ENCODE data around the gene AVPR2.

AVPR2 gene

DNA sequence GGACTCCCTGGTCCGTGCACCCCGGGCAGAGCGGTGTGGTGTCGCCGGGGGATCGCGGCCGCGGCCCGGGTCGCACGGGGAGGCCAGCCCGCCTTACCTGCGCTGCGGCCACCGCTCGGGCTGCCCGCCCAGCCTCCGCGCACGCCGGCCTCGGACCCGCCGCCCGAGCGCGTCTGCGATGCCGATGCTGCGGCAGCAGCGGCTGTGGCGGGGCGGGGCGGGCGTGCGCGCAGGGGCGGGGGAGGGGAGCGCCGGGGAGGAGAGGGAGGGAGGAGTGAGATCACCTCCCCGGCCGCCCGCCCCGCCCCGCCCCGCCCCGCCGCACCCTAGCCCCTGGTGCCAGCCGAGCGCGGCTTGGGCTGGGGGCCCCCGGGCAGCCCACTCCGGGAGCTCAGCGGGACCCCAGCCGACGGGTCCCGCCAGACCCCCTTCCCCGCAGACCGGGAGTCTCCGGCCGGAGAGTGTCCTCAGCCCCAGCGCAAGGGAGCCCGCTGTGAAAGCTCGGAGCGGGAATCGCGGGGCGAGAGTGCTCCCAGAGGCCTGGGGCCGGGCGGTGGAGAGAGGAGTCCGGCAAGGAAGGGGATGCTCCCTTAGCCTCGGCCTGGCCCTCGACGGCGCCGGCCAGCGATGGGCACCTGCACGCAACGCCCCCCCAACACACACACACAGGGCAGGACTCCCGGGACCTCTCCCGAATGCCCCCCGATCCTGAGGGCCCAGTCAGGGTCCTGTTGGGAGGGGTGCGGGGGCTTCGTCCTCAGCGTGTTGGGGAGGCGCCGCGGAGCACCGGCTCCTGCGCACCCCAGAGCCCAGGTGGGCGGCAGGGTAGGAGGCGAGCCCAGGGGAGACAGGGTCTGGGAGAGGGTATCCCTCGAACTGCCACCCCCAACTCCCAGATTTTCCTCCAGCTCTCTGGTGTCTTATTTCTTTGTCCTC is 18.2 kb upstream of the AVPR2 start, which contains the start of gene L1CAM:
Gene L1CAM, minus strand, starts transcription at position 206 of the 936 bp plus-strand sequence. CDS start 10,337 bp downstream, outside the sequence.
- DNase-seq (ENCODE audit: low spot score), result no peak

DNA sequence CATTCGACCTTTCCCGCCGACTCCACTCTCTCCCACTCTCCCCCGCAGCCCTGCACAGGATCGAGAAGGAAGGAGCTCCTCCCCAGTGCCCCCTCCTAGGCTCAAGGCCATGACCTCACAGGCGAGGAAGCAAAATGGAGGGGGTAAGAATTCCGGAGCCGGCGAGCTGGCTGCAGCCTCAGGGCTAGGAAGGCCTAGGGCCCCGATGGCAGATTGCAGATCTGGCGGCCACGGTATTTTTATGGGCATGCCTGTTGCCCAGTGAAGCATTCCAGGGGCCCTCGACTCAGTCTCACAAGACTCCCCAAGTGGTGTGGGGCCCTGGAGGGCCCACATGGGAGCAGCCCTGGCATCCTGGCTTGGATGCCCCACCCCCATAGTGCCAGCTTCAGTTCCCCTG is 17.6 kb upstream of the AVPR2 start:
- no peak for DNase-seq (ENCODE audit: low spot score)

DNA sequence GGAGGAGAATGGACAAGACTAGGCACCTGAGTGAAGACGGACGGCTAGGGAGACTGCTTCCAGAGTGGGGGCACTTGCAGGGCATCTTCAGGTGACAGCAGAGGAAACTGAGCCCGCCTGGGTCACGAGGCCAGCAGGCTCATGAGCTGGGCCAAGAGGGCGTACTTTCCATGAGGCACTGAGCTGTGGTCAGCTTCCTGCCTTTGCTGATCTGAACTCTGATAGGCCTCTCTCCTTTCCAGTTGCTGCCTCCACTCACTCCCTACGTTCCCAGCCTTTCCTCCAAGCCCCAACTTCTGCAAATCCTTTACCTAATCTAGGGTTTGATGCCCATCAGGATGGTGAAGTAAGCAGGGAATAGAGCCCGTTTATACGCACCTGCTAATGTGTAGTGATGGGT is 17.1 kb upstream of the AVPR2 start:
- no peak for DNase-seq (ENCODE audit: low spot score)

DNA sequence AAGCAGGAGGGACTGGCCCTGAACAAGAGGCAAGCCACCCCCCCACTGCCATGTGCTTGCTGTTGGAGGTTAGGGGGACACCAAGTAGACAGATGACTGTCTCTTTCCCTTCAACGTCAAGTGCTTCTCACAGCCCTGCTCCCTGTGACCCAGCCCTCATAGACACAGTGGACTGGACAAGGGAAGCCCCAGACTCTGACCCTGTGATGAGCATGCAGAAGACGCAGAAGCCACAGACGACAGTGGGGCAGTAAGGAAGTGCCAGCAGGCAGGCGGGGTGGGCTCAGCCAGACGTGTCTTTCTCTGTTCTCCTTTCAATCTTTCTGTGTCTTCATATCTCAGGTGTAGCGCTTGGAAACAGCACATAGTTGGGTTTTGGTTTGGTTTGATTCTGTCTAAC is 16.1 kb upstream of the AVPR2 start:
- DNase-seq (ENCODE audit: low spot score), result no peak

DNA sequence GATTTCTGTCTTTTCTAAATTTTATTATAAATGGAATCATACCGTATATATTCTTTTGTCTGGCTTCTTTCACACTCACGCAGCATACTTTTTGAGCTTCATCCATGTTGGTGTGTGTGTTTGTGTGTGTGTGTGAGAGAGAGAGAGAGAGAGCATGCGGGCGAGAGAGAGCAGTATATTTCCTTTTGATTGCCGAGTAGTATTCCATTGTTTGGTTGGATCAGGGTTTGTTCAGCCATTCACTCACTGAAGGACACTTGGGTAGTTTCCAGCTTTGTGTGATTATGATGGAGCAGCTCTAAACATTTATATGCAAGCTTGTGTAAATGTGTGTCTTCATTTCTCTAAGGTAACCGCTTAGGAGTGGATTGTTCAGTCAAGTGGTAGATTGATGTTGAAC is 15.3 kb upstream of the AVPR2 start:
- no peak for DNase-seq (ENCODE audit: low spot score)

DNA sequence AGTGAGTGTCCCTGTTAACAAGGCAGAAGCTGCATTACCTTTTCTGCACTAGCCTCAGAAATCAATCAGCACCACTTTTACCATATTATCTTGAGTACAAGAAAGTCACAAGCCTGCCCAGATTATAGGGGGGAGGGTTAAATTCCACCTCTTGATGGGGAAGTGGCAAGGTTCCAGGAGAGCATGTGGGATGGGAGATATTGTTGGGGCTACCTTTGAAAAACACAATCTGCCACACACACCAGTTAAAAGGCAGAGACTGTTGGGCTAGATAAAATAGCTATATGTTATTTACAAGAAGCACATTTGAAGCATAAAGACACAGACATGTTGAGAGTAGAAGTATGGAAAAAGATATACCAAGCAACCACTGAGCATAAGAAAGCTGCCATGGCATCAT is 6.6 kb upstream of the AVPR2 start:
- DNase-seq (ENCODE audit: low spot score), result no peak

DNA sequence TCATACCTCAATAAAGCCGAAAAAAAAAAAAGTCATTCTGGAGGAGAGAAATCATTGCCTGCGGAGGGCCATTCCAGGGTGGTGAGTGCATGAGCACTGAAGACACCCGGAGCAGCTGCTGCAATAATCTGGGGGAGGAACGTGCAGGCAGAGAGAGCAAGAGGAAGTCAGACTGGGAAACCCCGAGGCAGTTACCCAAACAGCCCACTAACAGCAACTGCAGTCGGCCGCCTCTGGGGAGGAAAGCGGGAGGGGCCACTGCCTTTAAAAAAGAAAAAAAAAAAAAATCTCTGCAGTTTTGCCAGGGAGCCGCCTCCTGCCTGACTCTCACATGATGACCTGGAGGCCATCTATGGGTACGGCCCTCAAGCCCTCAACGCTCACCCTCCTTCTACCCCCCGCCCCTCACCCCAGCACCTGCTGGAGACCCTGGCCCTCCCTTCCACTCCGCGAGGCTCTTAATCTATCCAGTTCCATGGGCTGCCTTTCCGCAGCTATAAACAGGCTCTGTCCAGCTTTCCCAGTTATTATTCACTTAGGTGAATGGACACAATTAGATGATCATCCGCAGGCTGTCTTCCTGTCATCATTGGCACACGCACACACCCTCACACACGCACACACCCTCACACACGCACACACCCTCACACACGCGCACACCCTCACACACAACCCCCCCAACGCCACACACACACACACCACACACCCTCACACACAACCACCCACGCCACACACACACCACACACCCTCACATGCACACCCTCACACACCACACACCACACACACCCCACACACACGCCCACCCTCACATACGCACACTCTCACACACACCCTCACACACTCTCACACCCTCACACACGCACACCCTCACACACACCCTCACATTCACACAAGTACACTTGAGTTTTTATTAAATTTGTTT is 3.4 kb upstream of the AVPR2 start:
- DNase-seq (ENCODE audit: low spot score), result peak; percentile 25

DNA sequence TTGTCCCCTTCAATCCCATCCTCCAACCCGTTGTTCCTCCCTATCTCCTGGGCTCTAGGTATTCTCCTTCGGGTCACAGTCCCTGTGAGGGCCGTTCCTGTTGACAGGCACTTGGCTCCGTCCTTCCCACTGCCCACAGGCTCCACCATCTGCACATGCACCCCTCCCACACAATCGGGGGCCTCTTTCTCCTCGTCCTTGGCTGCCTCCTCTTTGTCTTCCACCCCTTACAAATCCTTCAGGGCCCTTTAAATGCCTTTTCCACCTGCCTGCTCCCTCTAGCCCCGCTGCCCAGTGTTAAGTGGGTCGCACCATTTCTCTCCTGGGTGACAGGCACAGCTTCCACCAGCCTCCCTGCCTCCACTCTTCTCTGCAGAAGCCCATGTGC is 2.7 kb upstream of the AVPR2 start:
- DNase-seq (ENCODE audit: low spot score), result no peak

DNA sequence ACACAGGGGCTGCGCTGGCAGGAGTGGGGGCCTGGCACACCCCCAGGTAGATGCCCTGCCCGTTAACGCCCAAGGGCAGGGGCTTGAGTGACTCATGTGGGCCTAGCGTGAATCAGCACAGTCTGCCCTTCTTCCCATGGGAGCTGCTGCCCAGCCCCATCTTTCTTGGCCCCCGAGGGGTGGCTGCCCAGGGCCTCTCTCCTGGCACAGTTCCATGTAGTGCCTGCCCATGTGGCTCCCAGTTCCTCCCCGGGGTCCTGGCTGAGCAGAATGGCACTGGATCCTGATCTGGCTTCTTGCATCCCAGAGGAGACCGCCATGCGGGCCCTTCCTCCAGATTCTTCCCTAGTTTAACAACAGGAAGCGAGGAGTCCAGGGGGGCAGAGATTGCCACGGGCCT is 2.1 kb upstream of the AVPR2 start:
- DNase-seq (ENCODE audit: low spot score), result no peak

DNA sequence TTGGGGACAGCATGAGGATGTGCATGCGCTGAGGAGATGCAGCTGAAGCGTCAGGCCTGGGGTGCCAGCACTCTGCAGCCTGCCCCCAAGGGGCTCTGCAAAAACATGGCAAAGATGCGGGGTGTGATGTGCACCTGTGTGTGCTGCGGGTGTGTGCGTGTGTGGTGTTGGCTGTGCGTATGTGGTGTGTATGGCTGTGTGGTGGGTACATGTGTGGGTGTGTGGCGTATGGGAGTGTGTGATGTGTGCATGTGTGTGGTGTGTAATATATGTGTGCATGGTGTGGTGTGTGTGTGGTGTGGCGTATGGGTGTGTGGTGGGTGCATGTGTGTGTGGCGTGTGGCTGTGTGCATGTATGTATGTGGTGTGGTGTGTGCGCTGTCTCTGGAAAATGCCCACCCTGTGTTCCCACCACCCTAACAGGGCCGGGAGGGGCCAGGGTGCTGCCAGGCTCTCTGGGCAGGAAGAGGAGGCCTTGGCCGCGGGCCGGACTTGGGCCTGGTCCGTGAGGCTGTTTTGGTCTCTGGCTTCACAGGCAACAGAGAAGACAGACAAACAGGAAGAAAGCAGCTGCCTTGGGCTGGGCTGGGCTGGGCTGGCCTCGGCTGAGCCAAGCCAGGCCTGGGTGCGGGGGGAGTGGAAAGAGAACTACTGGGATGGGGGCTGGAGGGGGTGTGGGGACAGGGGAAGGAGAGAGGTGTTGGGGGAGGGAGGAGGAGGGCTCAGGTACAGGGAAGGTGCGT is 1.1 kb upstream of the AVPR2 start:
- no peak for DNase-seq (ENCODE audit: low spot score)

DNA sequence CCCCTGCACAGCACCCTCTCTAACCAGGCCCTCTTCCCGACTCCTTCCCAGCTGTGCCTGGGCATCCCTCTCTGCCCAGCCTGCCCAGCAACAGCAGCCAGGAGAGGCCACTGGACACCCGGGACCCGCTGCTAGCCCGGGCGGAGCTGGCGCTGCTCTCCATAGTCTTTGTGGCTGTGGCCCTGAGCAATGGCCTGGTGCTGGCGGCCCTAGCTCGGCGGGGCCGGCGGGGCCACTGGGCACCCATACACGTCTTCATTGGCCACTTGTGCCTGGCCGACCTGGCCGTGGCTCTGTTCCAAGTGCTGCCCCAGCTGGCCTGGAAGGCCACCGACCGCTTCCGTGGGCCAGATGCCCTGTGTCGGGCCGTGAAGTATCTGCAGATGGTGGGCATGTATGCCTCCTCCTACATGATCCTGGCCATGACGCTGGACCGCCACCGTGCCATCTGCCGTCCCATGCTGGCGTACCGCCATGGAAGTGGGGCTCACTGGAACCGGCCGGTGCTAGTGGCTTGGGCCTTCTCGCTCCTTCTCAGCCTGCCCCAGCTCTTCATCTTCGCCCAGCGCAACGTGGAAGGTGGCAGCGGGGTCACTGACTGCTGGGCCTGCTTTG is 1.1 kb downstream of the AVPR2 start:
- no peak for DNase-seq (ENCODE audit: low spot score)

DNA sequence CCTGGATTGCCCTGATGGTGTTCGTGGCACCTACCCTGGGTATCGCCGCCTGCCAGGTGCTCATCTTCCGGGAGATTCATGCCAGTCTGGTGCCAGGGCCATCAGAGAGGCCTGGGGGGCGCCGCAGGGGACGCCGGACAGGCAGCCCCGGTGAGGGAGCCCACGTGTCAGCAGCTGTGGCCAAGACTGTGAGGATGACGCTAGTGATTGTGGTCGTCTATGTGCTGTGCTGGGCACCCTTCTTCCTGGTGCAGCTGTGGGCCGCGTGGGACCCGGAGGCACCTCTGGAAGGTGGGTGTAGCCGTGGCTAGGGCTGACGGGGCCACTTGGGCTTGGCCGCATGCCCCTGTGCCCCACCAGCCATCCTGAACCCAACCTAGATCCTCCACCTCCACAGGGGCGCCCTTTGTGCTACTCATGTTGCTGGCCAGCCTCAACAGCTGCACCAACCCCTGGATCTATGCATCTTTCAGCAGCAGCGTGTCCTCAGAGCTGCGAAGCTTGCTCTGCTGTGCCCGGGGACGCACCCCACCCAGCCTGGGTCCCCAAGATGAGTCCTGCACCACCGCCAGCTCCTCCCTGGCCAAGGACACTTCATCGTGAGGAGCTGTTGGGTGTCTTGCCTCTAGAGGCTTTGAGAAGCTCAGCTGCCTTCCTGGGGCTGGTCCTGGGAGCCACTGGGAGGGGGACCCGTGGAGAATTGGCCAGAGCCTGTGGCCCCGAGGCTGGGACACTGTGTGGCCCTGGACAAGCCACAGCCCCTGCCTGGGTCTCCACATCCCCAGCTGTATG is 1.8 kb downstream of the AVPR2 start:
- DNase-seq (ENCODE audit: low spot score), result no peak

DNA sequence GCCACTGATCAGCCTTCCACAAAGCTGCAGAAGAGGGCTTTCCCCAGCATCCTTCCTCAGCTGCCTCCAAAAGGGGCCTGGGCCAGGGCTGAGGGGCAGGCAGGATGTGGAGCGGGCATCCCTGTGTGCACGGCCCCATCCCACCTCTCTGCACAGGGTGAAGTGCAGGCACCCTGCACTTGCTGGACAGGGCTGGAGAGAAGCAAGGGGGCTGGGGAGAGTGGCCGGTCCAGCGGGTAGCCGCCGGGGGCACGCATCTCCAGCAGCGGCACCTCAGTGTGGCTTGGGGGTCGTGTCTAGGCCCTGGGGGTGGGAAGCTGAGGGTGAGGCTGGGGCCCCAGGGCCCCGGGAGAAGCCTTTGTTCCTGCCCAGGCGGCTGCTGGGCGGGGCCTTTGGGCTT is 3.0 kb downstream of the AVPR2 start:
- no peak for DNase-seq (ENCODE audit: low spot score)

DNA sequence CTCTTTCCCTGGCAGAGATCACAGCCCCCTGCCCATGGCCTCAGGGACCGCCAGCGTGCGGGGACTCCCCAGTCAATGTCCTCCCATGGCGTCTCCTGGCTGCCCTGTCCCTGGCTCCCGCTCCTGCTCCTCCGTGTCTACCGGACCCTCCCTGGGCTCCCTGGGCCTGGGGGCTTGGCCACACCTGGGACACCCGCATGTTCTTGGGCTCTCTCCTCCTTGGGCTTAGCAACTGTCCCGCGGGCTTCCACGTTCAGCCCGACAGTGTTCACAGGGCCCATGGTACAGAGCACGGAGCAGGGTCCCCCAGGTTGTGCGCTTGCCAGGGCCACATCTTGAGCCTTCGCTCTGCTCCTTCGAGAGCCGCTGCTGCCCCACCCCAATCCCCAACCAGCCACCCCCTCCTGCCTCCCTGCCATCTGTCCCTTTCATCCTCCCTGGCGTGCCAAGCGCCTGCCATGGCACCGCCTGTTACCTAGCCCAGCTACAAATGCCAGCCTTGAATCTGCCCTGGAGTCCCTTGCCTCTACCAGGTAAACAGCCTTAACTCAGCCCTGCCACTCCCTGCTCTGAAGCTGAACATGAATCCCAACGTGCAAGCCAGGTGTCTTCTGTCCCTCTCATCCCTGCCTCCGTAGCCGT is 3.9 kb downstream of the AVPR2 start:
- no peak for DNase-seq (ENCODE audit: low spot score)

DNA sequence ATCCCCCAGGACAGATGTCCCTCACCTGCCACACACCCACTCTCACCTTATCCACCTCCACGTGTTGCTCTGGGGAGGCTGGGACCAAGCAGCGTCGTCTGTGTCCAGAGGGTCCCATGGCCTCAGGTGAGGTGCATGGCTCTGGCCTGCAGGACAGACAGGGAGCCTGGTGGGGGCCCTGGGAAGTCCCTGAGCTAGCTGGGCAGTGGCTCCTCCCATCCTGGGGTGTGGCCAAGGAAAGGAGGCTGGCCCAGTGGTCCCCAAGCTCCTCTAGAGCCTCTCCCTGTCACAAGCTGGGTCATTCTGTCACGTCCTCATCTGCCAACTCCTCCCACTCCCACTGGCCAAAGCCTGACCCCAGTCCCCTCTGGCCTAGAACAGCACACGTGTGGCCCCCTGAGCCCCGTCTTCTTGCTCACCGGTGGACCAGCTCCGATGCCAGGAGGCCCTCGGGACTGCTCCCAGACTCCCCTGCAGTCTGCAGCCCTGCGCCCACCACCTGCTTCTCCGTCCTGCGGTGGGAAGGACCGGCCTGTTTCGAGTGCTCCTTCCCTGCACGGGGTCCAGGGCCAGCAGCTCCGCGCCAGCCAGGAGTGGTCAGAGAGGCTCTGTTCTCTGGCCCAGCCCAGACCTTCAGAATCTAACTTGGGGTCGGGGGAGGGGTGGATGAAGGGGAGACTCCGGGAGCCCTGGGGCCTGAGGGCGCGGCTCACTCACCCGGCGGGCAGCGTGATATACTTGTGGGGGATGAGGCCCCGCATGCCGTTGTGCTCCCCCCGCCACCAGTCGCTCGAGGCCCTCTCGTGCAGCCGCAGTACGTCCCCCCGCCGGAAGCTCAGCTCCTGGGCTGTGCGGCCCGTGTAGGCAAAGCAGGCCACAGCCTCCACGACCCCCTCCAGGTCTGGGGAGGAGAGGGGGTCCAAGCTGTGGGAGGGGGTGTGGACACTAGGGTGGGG is 4.8 kb downstream of the AVPR2 start:
- no peak for DNase-seq (ENCODE audit: low spot score)

DNA sequence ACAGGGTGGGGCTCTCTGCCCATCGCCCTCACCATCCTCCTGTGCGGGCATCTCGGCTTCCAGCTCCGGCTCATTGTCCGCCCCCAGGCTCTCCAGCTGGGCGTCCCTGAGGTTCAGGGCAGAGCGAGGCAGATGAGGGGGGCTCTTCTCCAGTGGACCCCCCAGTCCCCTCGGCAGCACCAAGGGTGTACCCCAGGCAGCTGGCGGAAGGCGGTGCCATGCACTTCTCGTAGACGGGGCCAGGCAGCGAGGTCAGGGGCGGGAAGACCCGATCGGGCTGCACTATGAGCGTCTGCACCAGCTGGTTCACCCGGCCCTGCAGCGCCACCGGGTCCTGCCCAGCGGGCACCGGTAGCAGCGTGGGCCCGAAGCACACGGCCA is 5.5 kb downstream of the AVPR2 start:
- DNase-seq (ENCODE audit: low spot score), result no peak

DNA sequence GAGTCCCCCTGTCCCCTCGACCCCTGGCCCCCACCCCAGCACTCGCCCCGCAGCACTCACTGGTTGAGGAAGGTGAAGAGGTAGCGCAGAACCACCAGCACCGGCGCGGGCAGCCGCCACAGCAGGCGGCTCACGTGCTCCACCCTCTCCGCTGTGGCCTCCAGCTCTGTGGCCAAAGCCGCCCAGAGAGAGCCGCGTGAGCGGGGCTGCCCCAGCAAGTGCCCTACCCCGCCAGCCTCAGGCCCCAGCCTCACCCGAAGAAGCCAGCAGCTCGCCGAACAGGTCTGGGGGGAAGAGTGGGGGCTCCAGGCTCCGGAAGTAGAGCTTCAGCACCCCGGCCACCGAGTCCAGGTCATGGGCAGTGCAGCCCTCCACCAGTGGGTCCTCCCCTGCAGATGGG is 6.0 kb downstream of the AVPR2 start:
- no peak for DNase-seq (ENCODE audit: low spot score)

DNA sequence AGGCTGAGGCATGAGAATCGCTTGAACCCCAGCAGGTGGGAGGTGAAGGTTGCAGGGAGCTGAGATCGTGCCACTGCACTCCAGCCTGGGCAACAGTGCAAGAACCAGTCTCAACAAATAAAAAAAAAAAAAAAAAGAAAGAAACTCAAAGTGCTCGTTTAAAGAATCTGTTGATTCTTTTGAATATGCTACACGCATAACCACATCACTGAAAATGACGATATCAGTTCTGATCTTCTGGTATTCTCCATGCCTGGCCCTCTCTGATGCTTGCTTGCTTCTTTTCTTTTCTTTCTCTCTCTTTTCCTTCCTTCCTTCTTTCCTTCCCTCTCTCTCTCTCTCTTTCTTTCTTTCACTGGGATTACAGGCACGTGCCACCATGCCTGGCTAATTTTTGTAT is 7.3 kb downstream of the AVPR2 start:
- DNase-seq (ENCODE audit: low spot score), result no peak

DNA sequence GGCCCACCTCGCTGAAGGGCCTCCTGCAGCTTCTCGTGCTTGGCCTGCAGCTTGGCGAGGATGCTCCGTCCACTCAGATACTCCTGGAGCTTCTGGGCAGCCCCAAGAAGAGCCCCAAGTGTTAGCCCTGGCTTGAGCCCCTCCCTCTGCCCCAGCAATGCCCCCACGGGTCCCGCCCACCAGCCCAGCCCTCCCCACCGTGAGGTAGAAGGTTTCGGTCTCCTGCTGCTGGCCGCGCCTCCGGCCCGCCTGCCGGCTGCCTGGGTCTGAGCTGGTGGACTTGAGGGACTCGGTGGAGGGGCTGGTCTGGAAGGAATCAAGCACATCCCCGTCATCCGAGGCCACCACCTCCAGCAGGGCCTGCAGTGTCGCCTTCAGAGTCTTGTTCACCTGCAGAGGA is 8.7 kb downstream of the AVPR2 start:
- DNase-seq (ENCODE audit: low spot score), result no peak

Measured in globus pallidus (tissue), 1 donor.